CD4-positive, alpha-beta T cell (primary cell): ENCODE measurements around the gene SLC9A4. TPM values are rescaled to one million over a fixed set of nuclear protein-coding genes. Genes with fewer than 3 reads are reported as not detected.

Experiments used
- ATAC-seq: fragments of 200-7000 bp; cut with Tn5 transposase; one replicate; pipeline ENCODE4 v1.10.0; 2022; ENCODE audit warnings: mild to moderate bottlenecking; ENCODE audit not compliant: poor library complexity
- CTCF ChIA-PET: fragments of 350-600 bp; sonication (Branson Sonifier 250); formaldehyde crosslinking; loops from one replicate; lab custom pipeline; 2021; ENCODE audit warnings: antibody characterized with exemption, inconsistent platforms; lab: Charles Lee
- POLR2A ChIA-PET: fragments of 350-600 bp; sonication (Branson Sonifier 250); formaldehyde crosslinking; loops from one replicate; lab custom pipeline; 2021; ENCODE audit warnings: antibody characterized with exemption, inconsistent platforms; lab: Charles Lee
- DNase-seq, 14 experiments: peaks; one replicate each; pipeline ENCODE4 v3.0.0-alpha.2; 2013 to 2020; ENCODE audit warnings: mixed read lengths in 2 of 14
- H3K27ac ChIP-seq, 2 donors: one replicate each; pipeline versions ENCODE4 v1.5.1 to v1.7.0; 2013; ENCODE audit warnings: low read length in 2 of 2, low read depth in 1 of 2, mild to moderate bottlenecking in 1 of 2
- H3K27me3 ChIP-seq, 2 experiments: 1 replicate in 1 of 2; 2 replicates in 1 of 2; pipeline versions ENCODE4 v1.6.1 to v1.7.0; 2013; ENCODE audit warnings: low read length in 2 of 2, control low read depth in 1 of 2, mild to moderate bottlenecking in 1 of 2, moderate library complexity in 1 of 2; ENCODE audit not compliant: insufficient read depth in 2 of 2, control insufficient read depth in 1 of 2
- H3K36me3 ChIP-seq: one replicate; pipeline ENCODE4 v1.6.1; 2013; ENCODE audit warnings: low read length, control low read depth; ENCODE audit not compliant: insufficient read depth
- H3K4me1 ChIP-seq: one replicate; pipeline ENCODE4 v1.6.1; 2013; ENCODE audit warnings: low read length, control low read depth; ENCODE audit not compliant: insufficient read depth
- H3K4me3 ChIP-seq: one replicate; pipeline ENCODE4 v1.5.1; 2013; ENCODE audit warnings: mild to moderate bottlenecking, low read length, moderate library complexity
- H3K9me3 ChIP-seq, 2 experiments: 1 replicate in 1 of 2; 2 replicates in 1 of 2; pipeline versions ENCODE4 v1.6.1 to v1.7.0; 2013; ENCODE audit warnings: low read length in 2 of 2, mild to moderate bottlenecking in 2 of 2, control low read depth in 1 of 2, moderate library complexity in 1 of 2; ENCODE audit not compliant: control insufficient read depth in 1 of 2, insufficient read depth in 1 of 2
- H3K27ac Mint-ChIP-seq: one replicate; pipeline ENCODE4 v1.8.0; 2020; ENCODE audit warnings: mixed read lengths
- H3K27me3 Mint-ChIP-seq: one replicate; pipeline ENCODE4 v1.8.0; 2021; ENCODE audit warnings: mixed read lengths
- H3K36me3 Mint-ChIP-seq: one replicate; pipeline ENCODE4 v1.8.0; 2021; ENCODE audit warnings: low read depth, mixed read lengths
- H3K4me1 Mint-ChIP-seq: one replicate; pipeline ENCODE4 v1.8.0; 2021; ENCODE audit warnings: low read depth, mixed read lengths
- H3K4me3 Mint-ChIP-seq: one replicate; pipeline ENCODE4 v1.8.0; 2020; ENCODE audit warnings: mild to moderate bottlenecking, mixed read lengths
- H3K9me3 Mint-ChIP-seq: one replicate; pipeline ENCODE4 v1.8.0; 2020; ENCODE audit warnings: mixed read lengths
- intact Hi-C, 2 experiments: fragments of 100-400 bp; cut with DNase I in 1 of 2; cut with micrococcal nuclease in 1 of 2; formaldehyde crosslinking; loops; one replicate each; pipeline versions ENCODE4 v1.15.1 to v1.9.0; 2023 to 2025; cut with DNase I, micrococcal nuclease
- microRNA-seq: library from miRNA; unstranded; fragments of <30 nt; microRNA quantifications from one replicate; pipeline ENCODE4 v1.2.0, GENCODE V29; 2021; ENCODE audit warnings: borderline microRNAs expressed, borderline replicate concordance
- total RNA-seq, 174 experiments: library from RNA in 2 of 174; stranded (reverse) in 2 of 174; gene quantifications; one replicate each; pipeline ENCODE4 v1.2.3 and lab custom pipeline; 2021 to 2026
- TF ChIP-seq, protein P1 (sequence below): fragments of 200-600 bp; IDR thresholded peaks from one replicate; pipeline ENCODE4 v1.8.0; 2022; ENCODE audit warnings: antibody characterized with exemption, mild to moderate bottlenecking

The SLC9A4 gene
- total RNA-seq, 2 experiments from 2014 or later: not detected

DNA sequence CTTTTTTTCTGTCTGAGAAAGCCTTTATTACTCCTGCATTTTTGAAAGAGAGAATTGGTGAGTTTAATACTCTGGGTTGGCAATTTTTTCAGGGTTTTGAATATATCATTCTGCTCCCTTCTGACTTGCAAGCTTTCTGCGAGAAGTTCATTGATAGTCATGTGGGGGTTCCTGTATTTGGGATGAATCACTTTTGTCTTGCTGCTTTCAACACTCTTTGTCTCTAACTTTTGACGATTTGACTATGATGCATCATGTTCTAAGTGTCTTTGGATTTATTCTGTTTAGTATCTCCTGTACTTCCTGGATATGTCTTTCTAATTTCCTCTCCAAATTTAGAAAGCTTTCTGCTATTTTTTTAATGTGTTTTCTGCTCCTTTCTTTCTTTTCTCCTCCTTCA, 105.3 kb downstream of the SLC9A4 start:
- intact Hi-C loops: no loop called here
- Histone ChIP-seq H3K4me1 (no peaks in the 10 kb centered on the region), H3K4me3 (no peak overlapping the region), H3K9me3 (peaks cover 0 to 14% of the 10 kb centered on the region in 2 experiments), H3K36me3 (no peaks in the 10 kb centered on the region), H3K27ac (no peak overlapping the region), H3K27me3 (no peaks in the 10 kb centered on the region)
- no peaks in the 10 kb centered on the region for H3K36me3 Mint-ChIP-seq
- no peak overlapping the region for H3K27ac Mint-ChIP-seq
- peaks cover 14% of the 10 kb centered on the region for H3K4me1 Mint-ChIP-seq
- ATAC-seq (no peak), DNase-seq (no peak)
- CTCF ChIA-PET: interaction anchor here (0.9 kb wide), 1 partner anchor 23 kb away, joined by 3 read pairs; no protein-coding TSS in a partner anchor
- POLR2A ChIA-PET: no interaction called here
- H3K27me3 Mint-ChIP-seq: peaks cover 33% of the 10 kb centered on the region
- TF ChIP-seq, protein P1, sequence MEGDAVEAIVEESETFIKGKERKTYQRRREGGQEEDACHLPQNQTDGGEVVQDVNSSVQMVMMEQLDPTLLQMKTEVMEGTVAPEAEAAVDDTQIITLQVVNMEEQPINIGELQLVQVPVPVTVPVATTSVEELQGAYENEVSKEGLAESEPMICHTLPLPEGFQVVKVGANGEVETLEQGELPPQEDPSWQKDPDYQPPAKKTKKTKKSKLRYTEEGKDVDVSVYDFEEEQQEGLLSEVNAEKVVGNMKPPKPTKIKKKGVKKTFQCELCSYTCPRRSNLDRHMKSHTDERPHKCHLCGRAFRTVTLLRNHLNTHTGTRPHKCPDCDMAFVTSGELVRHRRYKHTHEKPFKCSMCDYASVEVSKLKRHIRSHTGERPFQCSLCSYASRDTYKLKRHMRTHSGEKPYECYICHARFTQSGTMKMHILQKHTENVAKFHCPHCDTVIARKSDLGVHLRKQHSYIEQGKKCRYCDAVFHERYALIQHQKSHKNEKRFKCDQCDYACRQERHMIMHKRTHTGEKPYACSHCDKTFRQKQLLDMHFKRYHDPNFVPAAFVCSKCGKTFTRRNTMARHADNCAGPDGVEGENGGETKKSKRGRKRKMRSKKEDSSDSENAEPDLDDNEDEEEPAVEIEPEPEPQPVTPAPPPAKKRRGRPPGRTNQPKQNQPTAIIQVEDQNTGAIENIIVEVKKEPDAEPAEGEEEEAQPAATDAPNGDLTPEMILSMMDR: no peak
- H3K4me3 Mint-ChIP-seq: no peak overlapping the region
- H3K9me3 Mint-ChIP-seq: peaks cover 15% of the 10 kb centered on the region

DNA sequence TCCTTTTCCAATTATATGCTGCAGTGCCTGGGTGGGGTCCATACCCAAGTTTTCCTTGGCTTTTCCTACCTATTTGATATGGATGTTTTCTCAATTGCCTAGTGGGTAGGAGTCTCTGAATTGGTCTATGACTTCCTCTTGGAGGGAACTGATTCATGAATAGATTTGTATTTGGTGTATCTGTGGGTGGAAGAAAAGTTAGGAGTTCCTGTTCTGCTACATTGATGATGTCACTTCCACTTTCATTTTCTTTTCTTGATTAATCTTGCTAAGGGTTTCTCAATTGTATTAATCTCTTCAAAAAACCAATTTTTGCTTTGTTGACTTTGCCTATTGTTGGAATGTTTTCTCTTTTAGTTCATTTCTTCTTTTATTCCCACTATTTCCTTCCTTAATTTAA, 108.9 kb downstream of the SLC9A4 start:
- peaks cover 18% of the 10 kb centered on the region for H3K4me1 Mint-ChIP-seq
- ATAC-seq (no peak), DNase-seq (peak in 3 of 14 experiments; percentile 6 to 24 (median 16))
- no peaks in the 10 kb centered on the region for H3K36me3 Mint-ChIP-seq
- H3K4me3 ChIP-seq: no peak overlapping the region
- H3K4me3 Mint-ChIP-seq: no peak overlapping the region
- H3K27me3 Mint-ChIP-seq: peaks cover 33% of the 10 kb centered on the region
- no peaks in the 10 kb centered on the region for H3K9me3 ChIP-seq
- no peaks in the 10 kb centered on the region for H3K27me3 ChIP-seq
- no peak overlapping the region for H3K27ac ChIP-seq
- ChIA-PET POLR2A (no interaction called here), CTCF (no interaction called here)
- no peak overlapping the region for H3K27ac Mint-ChIP-seq
- H3K9me3 Mint-ChIP-seq: peaks cover 12% of the 10 kb centered on the region
- intact Hi-C loops: no loop called here
- H3K36me3 ChIP-seq: no peaks in the 10 kb centered on the region
- TF ChIP-seq, protein P1: no peak
- H3K4me1 ChIP-seq: no peaks in the 10 kb centered on the region

DNA sequence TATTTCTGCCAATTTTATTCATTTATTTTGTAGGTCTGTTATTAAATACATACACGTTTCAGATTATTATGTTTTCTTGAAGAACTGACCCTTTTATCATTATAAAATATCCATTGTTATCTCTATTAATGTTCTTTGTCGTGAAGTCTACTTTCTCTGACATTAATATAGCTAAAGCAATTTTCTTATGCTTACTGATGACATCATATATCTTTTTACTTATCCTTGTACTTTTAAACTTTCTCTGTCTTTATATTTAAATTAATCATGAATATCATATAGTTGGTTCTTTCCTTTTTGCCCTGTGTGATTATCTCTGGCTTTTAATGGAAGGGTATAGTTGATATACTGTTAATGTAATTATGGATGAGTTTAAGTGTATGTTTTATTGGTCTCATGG, 109.8 kb downstream of the SLC9A4 start:
- ATAC-seq: no peak

More for the DNA sequence above, 109.8 kb downstream of the SLC9A4 start:
- peaks cover 30% of the 10 kb centered on the region for H3K27me3 Mint-ChIP-seq
- no peaks in the 10 kb centered on the region for H3K36me3 Mint-ChIP-seq
- ChIA-PET POLR2A (no interaction called here), CTCF (no interaction called here)
- Histone ChIP-seq H3K4me3 (no peak overlapping the region), H3K36me3 (no peaks in the 10 kb centered on the region), H3K4me1 (no peaks in the 10 kb centered on the region), H3K27ac (no peak overlapping the region), H3K9me3 (no peaks in the 10 kb centered on the region), H3K27me3 (no peaks in the 10 kb centered on the region)
- intact Hi-C loops: no loop called here
- H3K4me3 Mint-ChIP-seq: no peak overlapping the region
- H3K4me1 Mint-ChIP-seq: peaks cover 18% of the 10 kb centered on the region
- no peak for DNase-seq
- TF ChIP-seq, protein P1: no peak
- peaks cover 10% of the 10 kb centered on the region for H3K9me3 Mint-ChIP-seq
- H3K27ac Mint-ChIP-seq: no peak overlapping the region

Small RNA genes lying within 50 kb of the gene (microRNA-seq; reads per million reads assigned to microRNA genes)
- gene MIR4772: 7.7 reads per million, percentile 33 among the genes with 10 or more reads in this experiment

Other genes starting within 250 kb of the SLC9A4 start
- not detected for gene IL1RL1, start 161.7 kb upstream of the SLC9A4 start, total RNA-seq
- gene IL18R1, start 117.4 kb upstream of the SLC9A4 start, total RNA-seq: 1 to 10 TPM; 7.6 to 9.1 TPM
- 1 to 10 TPM; 2.3 to 2.6 TPM for gene IL18RAP, start 50.1 kb upstream of the SLC9A4 start, total RNA-seq
- gene SLC9A2, start 146.3 kb downstream of the SLC9A4 start, total RNA-seq: not detected